ENCODE measurements around the gene RBBP8NL.

DNA sequence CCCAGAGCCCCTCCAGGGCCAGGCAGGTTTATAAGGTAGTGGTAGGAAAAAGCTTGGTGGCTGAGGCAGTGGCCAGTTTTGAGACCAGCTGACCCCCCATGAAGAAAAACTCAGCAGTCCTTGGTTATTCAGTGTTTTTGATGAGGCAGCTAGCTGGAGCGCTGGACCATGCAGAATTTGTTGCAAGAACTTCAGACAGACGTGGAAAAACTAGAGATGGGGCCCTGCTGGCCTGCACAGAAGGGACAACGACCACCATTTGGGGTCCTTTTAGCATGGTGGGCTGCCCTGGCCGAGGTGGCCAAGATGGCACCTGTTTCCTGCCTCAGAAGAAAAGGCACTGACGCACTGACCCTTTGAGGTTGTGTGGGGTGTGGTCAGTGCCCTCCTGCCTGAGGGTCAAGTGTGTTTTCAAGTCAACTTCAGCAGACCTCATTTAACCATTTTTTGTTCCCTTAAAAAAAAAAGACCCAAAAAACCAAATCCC lies 37.7 kb downstream of the RBBP8NL start:
- TF ChIP-seq CTCF (IDR thresholded peaks at IDR 0.05; ENCODE audit: low read length) (no peak), EZH2 (optimal IDR thresholded peaks at IDR 0.05; ENCODE audit: low read depth, low read length) (no peak), EZH2phosphoT487 (IDR thresholded peaks at IDR 0.05; ENCODE audit: low read length) (no peak)
